ENCODE results near the gene P3H4. TPM values are rescaled to one million over a fixed set of nuclear protein-coding genes. Genes with fewer than 3 reads are reported as not detected.

The P3H4 gene
- total and polyA plus RNA-seq, 3 donors from 2014 or later, result 6.9 to 13.9 (median 9.9) TPM

DNA sequence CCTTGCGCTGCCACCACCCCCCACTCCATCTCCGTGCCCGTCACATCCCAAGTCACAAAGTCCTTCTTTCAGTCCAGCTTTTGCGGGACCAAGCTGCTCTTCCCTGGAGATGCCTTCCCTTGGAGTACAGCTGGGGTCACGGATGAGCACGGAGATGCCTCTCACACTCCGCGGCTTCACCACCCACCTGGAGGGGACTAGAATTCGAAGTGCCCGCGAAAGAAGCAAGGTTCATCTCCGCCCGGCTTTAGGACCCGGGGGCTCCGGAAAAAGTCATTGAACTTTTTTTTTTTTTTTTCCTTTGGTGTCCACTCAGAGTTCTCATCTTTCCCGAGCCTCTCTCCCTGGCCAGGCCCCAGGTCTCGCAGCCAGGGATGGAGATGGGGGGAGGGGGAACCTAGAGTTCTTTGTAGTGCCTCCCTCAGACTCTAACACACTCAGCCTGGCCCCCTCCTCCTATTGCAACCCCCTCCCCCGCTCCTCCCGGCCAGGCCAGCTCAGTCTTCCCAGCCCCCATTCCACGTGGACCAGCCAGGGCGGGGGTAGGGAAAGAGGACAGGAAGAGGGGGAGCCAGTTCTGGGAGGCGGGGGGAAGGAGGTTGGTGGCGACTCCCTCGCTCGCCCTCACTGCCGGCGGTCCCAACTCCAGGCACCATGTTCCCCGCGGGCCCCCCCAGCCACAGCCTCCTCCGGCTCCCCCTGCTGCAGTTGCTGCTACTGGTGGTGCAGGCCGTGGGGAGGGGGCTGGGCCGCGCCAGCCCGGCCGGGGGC, 817 bp upstream of the P3H4 start, which contains the start of gene FKBP10:
Gene FKBP10 (plus strand): TSS at position 624 of the 771 bp plus-strand sequence. CDS start 31 bp downstream, at position 655.
- intact Hi-C loops (cut with DNase I; ENCODE audit: low total_unique reads), result no loop called here
- peak; percentile 79 for DNase-seq
- Histone ChIP-seq H3K9me3 (no peaks in the 10 kb centered on the region), H3K27me3 (no peaks in the 10 kb centered on the region), H3K4me3 (peak within 1 kb of the TSS; percentile 74 to 77), H3K36me3 (ENCODE audit: low read depth, missing control alignments) (no peaks in the 10 kb centered on the region), H3K27ac (peak within 1 kb of the TSS in 1 of 2 donors; percentile 67), H3K4me1 (peaks cover 17% of the 10 kb centered on the region)
- WGBS, 2 donors, result 1 to 2% methylated on average over 33 to 34 of the region's 35 CpGs
- TF ChIP-seq CTCF (IDR thresholded peaks at IDR 0.05) (no peak), POLR2A (IDR thresholded peaks at IDR 0.05) (no peak)

- no peak for TF ChIP-seq CTCF (IDR thresholded peaks at IDR 0.05)
- no peak for TF ChIP-seq POLR2A (IDR thresholded peaks at IDR 0.05)
- intact Hi-C loops (cut with DNase I; ENCODE audit: low total_unique reads), result no loop called here
- Histone ChIP-seq H3K27me3 (no peaks in the 10 kb centered on the region), H3K4me3 (peak overlapping the region; percentile 74 to 77), H3K9me3 (no peaks in the 10 kb centered on the region), H3K4me1 (peaks cover 17% of the 10 kb centered on the region), H3K36me3 (ENCODE audit: low read depth, missing control alignments) (no peaks in the 10 kb centered on the region), H3K27ac (peak overlapping the region; percentile 24 to 64)
- no peak for DNase-seq
- WGBS, 2 donors, result 24 to 30% methylated on average over 26 to 41 of the region's 58 CpGs
Observed at GRCh38 chr17:41810659-41811548, 845 bp downstream of the P3H4 start.

- WGBS, 2 donors, result 90 to 92% methylated on average over 2 to 8 of the region's 8 CpGs
- H3K4me3 ChIP-seq, result no peak overlapping the region
- H3K4me1 ChIP-seq, result peaks cover 9% of the 10 kb centered on the region
- intact Hi-C loops (cut with DNase I; ENCODE audit: low total_unique reads), result no loop called here
- TF ChIP-seq CTCF (IDR thresholded peaks at IDR 0.05) (no peak), POLR2A (IDR thresholded peaks at IDR 0.05) (no peak)
- no peaks in the 10 kb centered on the region for H3K27me3 ChIP-seq
- DNase-seq, result no peak
- no peaks in the 10 kb centered on the region for H3K9me3 ChIP-seq
- no peaks in the 10 kb centered on the region for H3K36me3 ChIP-seq (ENCODE audit: low read depth, missing control alignments)
- no peak overlapping the region for H3K27ac ChIP-seq
Observed at GRCh38 chr17:41806685-41807445, 4.9 kb downstream of the P3H4 start.

- intact Hi-C loops (cut with DNase I; ENCODE audit: low total_unique reads), result no loop called here
- H3K27me3 ChIP-seq, result no peaks in the 10 kb centered on the region
Observed at GRCh38 chr17:41803049-41804020, 8.4 kb downstream of the P3H4 start.

More at GRCh38 chr17:41803049-41804020, 8.4 kb downstream of the P3H4 start:
- Histone ChIP-seq H3K27ac (no peak overlapping the region), H3K4me3 (no peak overlapping the region), H3K4me1 (peaks cover 6% of the 10 kb centered on the region), H3K9me3 (no peaks in the 10 kb centered on the region), H3K36me3 (ENCODE audit: low read depth, missing control alignments) (no peaks in the 10 kb centered on the region)
- WGBS, 2 donors, result 78 to 79% methylated on average over 15 to 24 of the region's 24 CpGs
- DNase-seq, result no peak
- TF ChIP-seq CTCF (IDR thresholded peaks at IDR 0.05) (no peak), POLR2A (IDR thresholded peaks at IDR 0.05) (no peak)
